Breast epithelium (tissue), 4 donors: ENCODE measurements around the gene PAXIP1. TPM values are rescaled to one million over a fixed set of nuclear protein-coding genes. Genes with fewer than 3 reads are reported as not detected.
"Not testable (repeated sequence)": the region's sequence is repeated elsewhere in the genome, so short reads cannot be mapped to it uniquely, and the experiment has no call there.

Source experiments
- DNase-seq, 2 donors: peaks; one replicate each; pipeline ENCODE4 v3.0.0-alpha.2; 2019; ENCODE audit warnings: low spot score in 2 of 2
- H3K27ac ChIP-seq, 2 donors: fragments of 200-600 bp; sonication (generic) in 1 of 2; one replicate each; pipeline ENCODE4 v1.5.1; 2016 to 2019; ENCODE audit warnings: mild to moderate bottlenecking in 1 of 2
- H3K27me3 ChIP-seq, 2 donors: fragments of 200-600 bp; sonication (generic) in 1 of 2; one replicate each; pipeline versions ENCODE4 v1.5.1 to v1.6.0; 2017 to 2019; ENCODE audit warnings: control low read depth in 1 of 2, mild to moderate bottlenecking in 1 of 2
- H3K36me3 ChIP-seq: fragments of 200-600 bp; one replicate; pipeline ENCODE4 v1.5.1; 2019
- H3K4me1 ChIP-seq, 2 donors: fragments of 200-600 bp; sonication (generic); one replicate each; pipeline ENCODE4 v1.5.1; 2016 to 2019; ENCODE audit warnings: control low read depth in 1 of 2
- H3K4me3 ChIP-seq, 3 donors: fragments of 200-600 bp; sonication (generic); 1 replicate in 2 of 3; 2 replicates in 1 of 3; pipeline ENCODE4 v1.5.1; 2016 to 2019; ENCODE audit warnings: mild to moderate bottlenecking in 3 of 3, moderate library complexity in 2 of 3
- H3K9me3 ChIP-seq, 2 donors: fragments of 200-600 bp; sonication (generic) in 1 of 2; one replicate each; pipeline ENCODE4 v1.5.1; 2016 to 2019; ENCODE audit warnings: control low read depth in 1 of 2
- POLR2A ChIP-seq: fragments of 450-650 bp; IDR thresholded peaks from one replicate; pipeline ENCODE4 v1.6.1; 2016; ENCODE audit warnings: antibody characterized with exemption, mild to moderate bottlenecking, moderate library complexity
- POLR2AphosphoS5 ChIP-seq, 3 donors: sonication (generic); formaldehyde crosslinking; IDR thresholded peaks; one replicate each; pipeline ENCODE4 v1.6.1; 2017; ENCODE audit warnings: antibody characterized with exemption in 3 of 3
- intact Hi-C: fragments of 100-400 bp; cut with DNase I; formaldehyde crosslinking; loops from one replicate; pipeline ENCODE4 v1.15.1; 2023; ENCODE audit warnings: low total_unique reads
- total RNA-seq, 3 donors: library from RNA; depleted of rRNA; stranded (reverse); fragments of >200 nt; gene quantifications; one replicate each; pipeline ENCODE4 v1.1.0, GENCODE V29; 2016
- TF ChIP-seq, protein P1 (sequence below), 3 donors: fragments of 450-650 bp; IDR thresholded peaks; one replicate each; pipeline ENCODE4 v1.5.1; 2016 to 2017; ENCODE audit warnings: antibody characterized with exemption in 3 of 3, mild to moderate bottlenecking in 3 of 3, moderate library complexity in 3 of 3

The PAXIP1 gene
- total RNA-seq, 3 donors from 2014 or later, result 10.2 to 25.3 (median 14.1) TPM

DNA sequence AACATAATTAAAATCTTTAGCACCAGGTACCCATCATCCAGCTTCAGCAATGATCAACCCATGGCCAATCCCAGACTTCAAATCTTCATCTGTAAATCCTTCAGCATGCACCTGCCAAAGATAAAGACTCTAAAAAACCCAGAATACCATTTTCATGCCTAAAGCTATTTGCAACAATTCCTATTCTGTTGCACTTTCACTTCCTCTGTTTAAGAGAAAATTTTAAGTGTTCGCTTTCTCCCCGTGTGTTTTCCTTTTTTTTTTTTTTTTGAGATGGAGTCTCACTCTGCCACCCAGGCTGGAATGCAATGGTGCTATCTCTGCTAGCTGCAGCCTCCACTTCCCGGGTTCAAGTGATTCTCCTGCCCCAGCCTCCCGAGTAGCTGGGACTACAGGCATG lies 35.4 kb upstream of the PAXIP1 start:
- intact Hi-C loops, result no loop called here
- Histone ChIP-seq H3K27me3 (peaks cover 0 to 5% of the 10 kb centered on the region in 2 donors), H3K27ac (no peak overlapping the region), H3K9me3 (no peaks in the 10 kb centered on the region), H3K36me3 (no peaks in the 10 kb centered on the region), H3K4me3 (no peak overlapping the region), H3K4me1 (no peaks in the 10 kb centered on the region)
- no peak for DNase-seq
- TF ChIP-seq POLR2AphosphoS5 (IDR thresholded peaks at IDR 0.05) (no peak), POLR2A (no peak)
- TF ChIP-seq, protein P1, sequence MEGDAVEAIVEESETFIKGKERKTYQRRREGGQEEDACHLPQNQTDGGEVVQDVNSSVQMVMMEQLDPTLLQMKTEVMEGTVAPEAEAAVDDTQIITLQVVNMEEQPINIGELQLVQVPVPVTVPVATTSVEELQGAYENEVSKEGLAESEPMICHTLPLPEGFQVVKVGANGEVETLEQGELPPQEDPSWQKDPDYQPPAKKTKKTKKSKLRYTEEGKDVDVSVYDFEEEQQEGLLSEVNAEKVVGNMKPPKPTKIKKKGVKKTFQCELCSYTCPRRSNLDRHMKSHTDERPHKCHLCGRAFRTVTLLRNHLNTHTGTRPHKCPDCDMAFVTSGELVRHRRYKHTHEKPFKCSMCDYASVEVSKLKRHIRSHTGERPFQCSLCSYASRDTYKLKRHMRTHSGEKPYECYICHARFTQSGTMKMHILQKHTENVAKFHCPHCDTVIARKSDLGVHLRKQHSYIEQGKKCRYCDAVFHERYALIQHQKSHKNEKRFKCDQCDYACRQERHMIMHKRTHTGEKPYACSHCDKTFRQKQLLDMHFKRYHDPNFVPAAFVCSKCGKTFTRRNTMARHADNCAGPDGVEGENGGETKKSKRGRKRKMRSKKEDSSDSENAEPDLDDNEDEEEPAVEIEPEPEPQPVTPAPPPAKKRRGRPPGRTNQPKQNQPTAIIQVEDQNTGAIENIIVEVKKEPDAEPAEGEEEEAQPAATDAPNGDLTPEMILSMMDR (IDR thresholded peaks at IDR 0.05), result no peak

DNA sequence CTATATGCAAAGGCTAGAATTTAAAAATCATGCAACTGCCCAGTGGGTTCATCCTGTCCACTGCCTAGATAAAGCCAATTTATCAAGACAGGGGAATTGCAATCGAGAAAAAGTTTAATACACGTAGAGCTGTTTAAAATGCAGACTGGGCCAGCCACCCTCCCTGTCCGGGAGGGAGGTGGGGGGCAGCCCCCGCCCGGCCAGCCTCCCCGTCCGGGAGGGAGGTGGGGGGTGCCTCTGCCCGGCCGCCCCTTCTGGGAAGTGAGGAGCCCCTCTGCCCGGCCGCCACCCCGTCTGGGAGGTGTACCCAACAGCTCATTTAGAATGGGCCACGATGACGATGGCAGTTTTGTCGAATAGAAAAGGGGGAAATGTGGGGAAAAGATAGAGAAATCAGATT lies 31.6 kb upstream of the PAXIP1 start:
- intact Hi-C loops, DNase-seq, H3K27ac ChIP-seq, H3K4me3 ChIP-seq, H3K27me3 ChIP-seq, H3K9me3 ChIP-seq, H3K36me3 ChIP-seq, H3K4me1 ChIP-seq: not testable (repeated sequence)

- H3K4me3 ChIP-seq, result no peak overlapping the region
- TF ChIP-seq, protein P1 (IDR thresholded peaks at IDR 0.05), result no peak
- TF ChIP-seq POLR2A, result no peak
- no peak for TF ChIP-seq POLR2AphosphoS5 (IDR thresholded peaks at IDR 0.05)
These were observed 30.1 kb upstream of the PAXIP1 start for GRCh38 chr7:155032978-155033377.

DNA sequence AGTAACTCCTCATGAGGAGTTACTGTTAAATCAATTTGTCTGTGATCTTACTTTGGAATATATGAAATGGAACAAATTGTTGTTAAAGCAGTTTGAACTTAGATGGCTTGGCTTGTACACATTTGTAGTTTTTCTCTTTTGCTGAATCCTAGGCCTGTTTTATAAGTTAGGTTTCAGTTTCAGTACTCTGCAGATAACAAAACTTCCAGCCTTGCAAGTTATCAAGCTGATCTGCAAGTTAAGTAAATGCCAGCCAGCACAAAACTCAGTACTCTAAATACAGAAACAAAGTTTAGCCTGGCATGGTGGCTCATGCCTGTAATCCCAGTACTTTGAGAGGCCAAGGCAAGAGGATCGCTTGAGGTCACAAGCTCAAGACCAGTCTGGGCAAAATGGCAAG lies 25.0 kb upstream of the PAXIP1 start:
- H3K4me3 ChIP-seq, result no peak overlapping the region
- intact Hi-C loops, result no loop called here
- no peak for DNase-seq
- H3K4me1 ChIP-seq, result no peaks in the 10 kb centered on the region
- H3K27me3 ChIP-seq, result no peaks in the 10 kb centered on the region
- H3K9me3 ChIP-seq, result no peaks in the 10 kb centered on the region
- TF ChIP-seq, protein P1 (IDR thresholded peaks at IDR 0.05), result no peak
- no peak for TF ChIP-seq POLR2AphosphoS5 (IDR thresholded peaks at IDR 0.05)
- TF ChIP-seq POLR2A, result no peak
- H3K36me3 ChIP-seq, result no peaks in the 10 kb centered on the region
- no peak overlapping the region for H3K27ac ChIP-seq

More at GRCh38 chr7:155032978-155033377, 30.1 kb upstream of the PAXIP1 start:
- intact Hi-C loops, result no loop called here
- Histone ChIP-seq H3K4me1 (no peaks in the 10 kb centered on the region), H3K27me3 (peaks cover 0 to 4% of the 10 kb centered on the region in 2 donors), H3K9me3 (no peaks in the 10 kb centered on the region), H3K36me3 (no peaks in the 10 kb centered on the region), H3K27ac (no peak overlapping the region)
- DNase-seq, result no peak

DNA sequence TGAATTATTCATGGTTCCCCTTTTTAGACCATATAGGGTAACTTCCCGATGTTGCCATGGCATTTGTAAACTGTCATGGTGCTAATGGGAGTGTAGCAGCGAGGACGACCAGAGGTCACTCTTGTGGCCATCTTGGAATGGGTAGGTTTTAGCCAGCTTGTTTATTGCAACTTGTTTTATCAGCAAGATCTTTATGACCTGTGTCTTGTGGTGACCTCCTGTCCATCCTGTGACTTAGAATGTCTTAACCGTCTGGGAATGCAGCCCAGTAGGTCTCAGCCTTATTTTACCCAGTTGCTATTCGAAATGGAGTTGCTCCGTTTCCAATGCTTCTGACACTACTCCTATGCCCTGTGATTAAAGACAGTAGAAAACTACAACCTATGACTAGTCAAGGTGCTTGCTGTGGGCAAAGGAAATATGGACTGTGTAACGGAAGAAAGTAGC lies 18.8 kb upstream of the PAXIP1 start:
- Histone ChIP-seq H3K4me3 (no peak overlapping the region), H3K36me3 (no peaks in the 10 kb centered on the region), H3K27ac (no peak overlapping the region), H3K27me3 (no peaks in the 10 kb centered on the region), H3K4me1 (no peaks in the 10 kb centered on the region), H3K9me3 (no peaks in the 10 kb centered on the region)
- DNase-seq, result no peak
- intact Hi-C loops, result no loop called here
- TF ChIP-seq, protein P1 (IDR thresholded peaks at IDR 0.05), result no peak
- TF ChIP-seq POLR2A (no peak), POLR2AphosphoS5 (IDR thresholded peaks at IDR 0.05) (no peak)

DNA sequence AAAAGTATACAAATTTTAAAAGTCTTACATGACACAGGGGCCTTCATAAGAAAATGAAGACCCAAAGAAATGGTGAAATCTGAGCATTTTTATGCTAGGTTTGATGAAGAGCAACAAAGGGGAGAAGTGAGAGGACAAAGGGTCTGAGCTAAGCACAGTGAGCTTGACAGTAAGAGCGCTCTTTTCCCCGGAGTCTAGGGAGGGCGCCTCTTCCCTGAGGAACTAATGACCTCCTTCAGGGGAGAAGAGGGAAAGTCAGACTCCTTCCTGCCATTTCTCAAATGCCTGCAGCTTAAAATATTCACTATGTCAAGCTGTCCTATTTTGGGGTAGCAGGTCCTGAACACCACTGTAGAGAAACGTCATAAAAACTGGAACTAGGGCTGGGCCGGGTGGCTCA lies 18.1 kb upstream of the PAXIP1 start:
- H3K4me1 ChIP-seq, result no peaks in the 10 kb centered on the region
- no peak overlapping the region for H3K4me3 ChIP-seq
- no peak for DNase-seq
- no peak overlapping the region for H3K27ac ChIP-seq
- H3K27me3 ChIP-seq, result no peaks in the 10 kb centered on the region
- TF ChIP-seq, protein P1 (IDR thresholded peaks at IDR 0.05), result no peak
- TF ChIP-seq POLR2AphosphoS5 (IDR thresholded peaks at IDR 0.05), result no peak
- TF ChIP-seq POLR2A, result no peak
- intact Hi-C loops, result no loop called here
- H3K9me3 ChIP-seq, result no peaks in the 10 kb centered on the region
- no peaks in the 10 kb centered on the region for H3K36me3 ChIP-seq
